NOMO-1 treated with DMSO at 0.1 percent for 48 hours (cell line): ENCODE results near the gene PLEKHM2.

Experiments
- DNase-seq: peaks from one replicate; lab custom pipeline; 2025; ENCODE audit not compliant: unreplicated experiment; lab: John Stamatoyannopoulos, UW

Gene PLEKHM2

DNA sequence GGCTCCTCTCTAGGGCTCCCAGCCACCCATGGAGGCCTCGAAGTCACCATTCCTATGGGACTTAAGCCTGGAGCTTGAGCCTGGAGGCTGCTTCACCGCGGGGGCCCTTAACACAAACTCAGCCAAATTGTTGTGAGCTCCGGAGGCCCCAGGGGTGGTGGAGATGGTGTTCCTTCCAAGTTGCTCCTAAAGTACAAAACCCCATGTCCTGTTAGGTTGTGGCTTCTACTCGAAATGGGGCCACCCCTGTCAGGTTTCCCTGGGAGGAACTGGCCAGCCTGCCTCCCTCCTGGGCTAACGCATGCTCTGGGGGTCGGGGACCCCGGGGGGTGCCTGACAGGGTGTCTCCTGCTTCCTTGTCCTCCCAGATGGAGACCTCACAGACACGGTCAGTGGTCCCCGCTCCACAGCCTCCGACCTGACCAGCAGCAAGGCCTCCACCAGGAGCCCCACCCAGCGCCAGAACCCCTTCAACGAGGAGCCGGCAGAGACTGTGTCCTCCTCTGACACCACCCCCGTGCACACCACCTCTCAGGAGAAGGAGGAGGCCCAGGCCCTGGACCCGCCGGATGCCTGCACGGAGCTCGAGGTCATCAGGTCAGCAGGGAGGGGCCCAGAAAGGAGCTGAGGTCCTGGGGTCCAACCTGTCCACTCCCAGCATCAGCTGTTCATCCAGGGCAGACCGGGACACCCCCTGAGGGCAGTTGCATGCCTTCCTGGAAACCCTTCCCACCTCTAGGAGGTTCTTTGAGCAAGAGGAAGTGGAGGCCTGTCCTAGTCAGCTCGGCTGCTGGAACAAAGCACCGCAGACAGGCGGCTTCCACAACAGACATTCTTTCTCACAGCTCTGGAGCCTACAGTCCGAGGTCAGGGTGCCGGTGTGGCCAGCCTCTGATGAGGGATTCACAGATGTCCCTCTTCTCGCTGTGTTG, 41.1 kb downstream of the PLEKHM2 start:
- no peak for DNase-seq

DNA sequence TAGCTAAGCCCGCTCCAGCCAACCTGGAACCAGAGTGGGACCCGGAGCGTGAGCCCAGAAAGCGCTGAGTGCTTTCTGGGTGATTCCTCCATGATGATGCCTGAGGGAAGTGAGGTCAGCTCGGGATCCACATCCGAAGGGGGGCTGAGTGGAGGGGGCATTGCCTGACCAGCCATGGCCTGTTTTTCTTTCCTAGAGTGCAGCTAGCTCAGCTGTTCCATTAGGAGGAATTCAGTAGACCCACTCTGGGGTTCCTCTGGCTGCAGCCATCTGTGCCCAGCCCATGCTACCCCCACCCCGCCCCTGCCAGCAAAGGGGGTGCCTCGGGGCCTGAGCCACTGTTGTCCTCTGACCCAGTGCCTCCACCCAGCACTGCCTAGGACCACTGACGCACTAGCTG, 42.4 kb downstream of the PLEKHM2 start:
- DNase-seq = no peak

DNA sequence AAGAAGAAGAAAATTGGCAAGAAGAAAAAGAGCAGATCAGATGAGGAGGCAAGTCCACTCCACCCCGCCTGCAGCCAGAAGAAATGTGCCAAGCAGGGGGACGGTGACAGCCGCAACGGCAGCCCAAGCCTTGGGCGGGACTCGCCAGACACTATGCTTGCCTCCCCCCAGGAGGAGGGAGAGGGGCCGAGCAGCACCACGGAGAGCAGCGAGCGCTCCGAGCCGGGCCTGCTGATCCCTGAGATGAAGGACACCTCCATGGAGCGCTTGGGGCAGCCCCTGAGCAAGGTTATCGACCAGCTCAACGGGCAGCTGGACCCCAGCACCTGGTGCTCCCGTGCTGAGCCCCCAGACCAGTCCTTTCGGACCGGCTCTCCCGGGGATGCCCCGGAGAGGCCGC, 42.9 kb downstream of the PLEKHM2 start:
- no peak for DNase-seq

DNA sequence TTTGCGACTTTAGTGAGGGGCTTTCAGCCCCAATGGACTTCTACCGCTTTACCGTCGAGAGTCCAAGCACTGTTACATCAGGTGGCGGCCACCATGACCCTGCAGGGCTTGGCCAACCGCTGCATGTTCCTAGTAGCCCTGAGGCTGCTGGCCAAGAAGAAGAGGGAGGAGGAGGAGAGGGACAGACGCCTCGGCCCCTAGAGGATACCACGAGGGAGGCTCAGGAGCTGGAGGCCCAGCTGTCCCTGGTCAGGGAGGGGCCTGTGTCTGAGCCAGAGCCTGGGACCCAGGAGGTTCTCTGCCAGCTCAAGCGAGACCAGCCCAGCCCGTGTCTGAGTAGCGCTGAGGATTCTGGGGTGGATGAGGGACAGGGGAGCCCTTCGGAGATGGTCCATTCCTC, 43.3 kb downstream of the PLEKHM2 start:
- no peak for DNase-seq

DNA sequence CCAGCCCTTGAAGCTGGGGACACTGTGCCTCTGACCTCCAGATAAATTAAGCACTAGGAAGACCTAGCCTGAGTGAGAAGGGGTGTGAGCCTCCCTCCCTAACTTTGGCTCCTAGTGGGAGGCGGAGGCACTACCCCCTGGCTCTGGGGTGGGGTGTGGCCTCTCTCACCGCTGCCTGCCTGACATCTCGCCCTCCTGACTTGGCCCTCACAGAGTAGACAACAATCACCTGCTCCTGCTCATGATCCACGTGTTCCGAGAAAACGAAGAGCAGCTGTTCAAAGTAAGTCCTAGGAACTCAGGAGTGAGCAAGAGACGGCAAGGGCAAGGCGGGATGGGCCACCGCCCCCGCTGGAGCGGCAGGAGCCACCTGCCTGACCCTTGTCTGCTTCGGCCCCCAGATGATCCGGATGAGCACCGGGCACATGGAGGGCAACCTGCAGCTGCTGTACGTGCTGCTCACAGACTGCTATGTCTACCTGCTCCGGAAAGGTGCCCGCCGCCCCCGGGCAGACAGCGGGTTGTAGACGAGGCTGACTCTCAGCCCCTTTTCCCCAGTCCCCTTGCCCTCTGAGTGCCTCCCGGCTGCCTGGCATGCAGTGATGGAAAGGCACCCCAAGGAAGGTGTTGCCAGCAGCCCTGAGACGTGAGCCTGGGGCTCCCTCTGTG, 43.9 kb downstream of the PLEKHM2 start:
- DNase-seq = no peak

DNA sequence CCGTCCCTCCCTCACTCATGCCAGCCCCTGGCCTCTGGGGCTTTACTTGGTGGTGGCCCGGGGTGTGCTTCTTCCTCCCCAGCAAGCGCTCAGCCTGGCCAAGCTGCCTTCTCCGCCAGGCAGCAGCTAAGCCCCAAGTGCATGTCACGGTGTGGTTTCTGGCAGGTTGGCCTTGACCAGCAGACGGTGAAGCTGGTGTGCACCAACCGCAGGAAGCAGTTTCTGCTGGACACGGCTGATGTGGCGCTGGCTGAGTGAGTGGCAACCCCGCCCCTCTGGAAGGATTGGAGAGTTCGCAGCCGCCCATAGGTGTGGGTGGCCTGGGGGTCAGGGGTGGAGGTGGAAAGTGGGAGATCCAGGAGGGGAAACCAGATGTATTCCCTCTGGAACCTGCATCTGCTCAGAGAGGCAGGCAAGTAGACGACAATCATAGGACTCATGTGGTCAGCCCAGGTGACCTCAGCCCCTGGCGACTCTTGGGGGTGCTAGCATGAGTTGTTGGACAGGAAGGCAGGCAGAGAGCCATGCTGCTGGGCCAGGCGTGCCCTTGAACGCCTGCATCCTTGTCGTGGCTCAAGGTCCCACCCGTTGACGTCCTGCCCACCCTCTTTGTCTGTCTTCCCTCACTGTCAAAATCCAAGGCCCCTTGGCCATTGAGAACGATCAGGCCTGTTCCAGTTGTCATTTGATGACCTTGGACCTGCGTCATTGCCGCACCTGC, 45.0 kb downstream of the PLEKHM2 start:
- DNase-seq = no peak

DNA sequence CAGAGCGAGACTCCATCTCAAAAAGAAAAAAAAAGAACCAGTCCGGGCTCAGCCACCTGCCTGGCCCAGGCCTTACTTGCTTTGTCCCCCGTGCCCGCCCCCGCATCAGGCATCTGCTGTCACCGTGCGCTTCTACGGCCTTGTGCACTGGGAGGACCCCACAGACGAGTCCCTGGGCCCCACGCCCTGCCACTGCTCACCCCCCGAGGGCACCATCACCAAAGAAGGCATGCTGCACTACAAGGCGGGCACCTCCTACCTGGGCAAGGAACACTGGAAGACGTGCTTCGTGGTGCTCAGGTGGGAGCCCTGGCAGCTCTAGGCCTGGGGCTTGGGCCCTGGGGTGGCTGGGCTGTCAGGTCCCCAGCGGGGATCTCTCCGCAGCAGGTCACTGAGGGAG, 46.3 kb downstream of the PLEKHM2 start:
- DNase-seq = no peak

DNA sequence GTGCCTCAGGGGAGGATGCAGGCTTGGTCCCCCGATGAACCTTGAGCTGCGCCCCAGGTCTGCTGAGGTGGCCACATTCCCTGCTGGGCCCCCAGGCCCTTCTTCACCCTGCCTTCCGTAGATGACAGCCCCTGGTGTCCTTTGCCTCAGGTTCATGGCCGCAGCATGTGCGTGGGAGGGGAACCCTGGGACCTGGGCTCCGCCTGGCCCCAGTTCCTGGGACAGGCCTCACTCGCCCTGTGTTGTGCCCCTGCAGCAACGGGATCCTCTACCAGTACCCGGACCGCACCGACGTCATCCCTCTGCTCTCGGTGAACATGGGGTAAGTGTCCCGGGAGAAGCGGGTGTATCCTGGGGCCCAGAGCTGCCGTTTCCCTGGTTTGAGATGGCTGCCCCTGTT, 46.8 kb downstream of the PLEKHM2 start:
- no peak for DNase-seq

DNA sequence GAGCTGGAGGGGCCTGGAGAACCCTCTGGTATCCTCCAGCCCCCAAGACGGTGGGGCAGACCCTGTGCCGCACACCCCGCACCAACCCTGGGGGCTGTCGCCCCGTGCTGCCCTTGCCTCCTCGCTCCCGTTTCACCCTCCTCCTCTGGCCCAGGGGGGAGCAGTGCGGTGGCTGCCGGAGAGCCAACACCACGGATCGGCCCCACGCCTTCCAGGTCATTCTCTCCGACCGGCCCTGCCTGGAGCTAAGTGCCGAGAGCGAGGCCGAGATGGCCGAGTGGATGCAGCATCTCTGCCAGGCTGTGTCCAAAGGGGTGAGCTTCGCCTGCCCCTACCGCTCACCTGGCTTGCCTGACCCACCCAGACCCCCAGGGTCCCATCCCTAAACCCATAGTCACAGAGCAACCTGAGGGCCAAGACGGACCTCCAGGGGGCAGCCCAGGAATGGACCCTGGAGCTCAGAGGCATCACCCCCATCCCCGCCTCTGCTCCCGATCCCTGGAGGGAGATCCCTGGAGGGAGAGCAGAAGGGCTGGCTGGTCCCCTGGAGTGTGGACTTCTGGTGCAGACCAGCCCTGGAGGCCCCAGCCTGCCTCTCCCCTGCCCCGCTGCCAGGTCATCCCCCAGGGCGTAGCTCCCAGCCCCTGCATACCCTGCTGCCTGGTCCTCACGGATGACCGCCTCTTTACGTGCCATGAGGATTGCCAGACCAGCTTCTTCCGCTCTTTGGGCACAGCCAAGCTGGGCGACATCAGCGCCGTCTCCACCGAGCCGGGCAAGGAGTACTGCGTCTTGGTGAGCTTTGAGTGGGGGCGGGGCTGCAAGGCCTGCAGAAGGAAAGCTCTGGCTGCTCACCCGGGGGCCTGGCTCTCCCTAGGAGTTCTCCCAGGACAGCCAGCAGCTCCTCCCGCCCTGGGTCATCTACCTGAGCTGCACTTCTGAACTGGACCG, 47.9 kb downstream of the PLEKHM2 start:
- no peak for DNase-seq

DNA sequence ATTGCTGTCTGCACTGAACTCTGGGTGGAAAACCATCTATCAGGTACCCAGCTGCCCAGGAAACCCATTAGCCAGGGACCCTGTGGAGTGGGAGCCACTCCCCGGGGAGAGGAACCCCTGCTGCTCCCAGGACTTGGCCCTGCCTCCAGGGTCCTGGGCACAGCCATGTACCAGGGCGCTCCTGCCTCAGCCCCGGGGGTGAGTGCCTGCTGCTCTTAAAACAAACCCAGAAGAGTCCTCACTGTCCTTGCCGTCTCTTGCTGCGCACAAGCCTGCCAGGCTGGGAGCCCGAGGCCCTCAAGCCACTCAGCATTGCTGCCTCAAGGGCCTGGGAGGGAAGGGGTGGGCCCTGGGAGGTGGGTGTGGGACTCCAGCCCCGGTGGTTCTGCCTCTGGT, 48.6 kb downstream of the PLEKHM2 start:
- no peak for DNase-seq

DNA sequence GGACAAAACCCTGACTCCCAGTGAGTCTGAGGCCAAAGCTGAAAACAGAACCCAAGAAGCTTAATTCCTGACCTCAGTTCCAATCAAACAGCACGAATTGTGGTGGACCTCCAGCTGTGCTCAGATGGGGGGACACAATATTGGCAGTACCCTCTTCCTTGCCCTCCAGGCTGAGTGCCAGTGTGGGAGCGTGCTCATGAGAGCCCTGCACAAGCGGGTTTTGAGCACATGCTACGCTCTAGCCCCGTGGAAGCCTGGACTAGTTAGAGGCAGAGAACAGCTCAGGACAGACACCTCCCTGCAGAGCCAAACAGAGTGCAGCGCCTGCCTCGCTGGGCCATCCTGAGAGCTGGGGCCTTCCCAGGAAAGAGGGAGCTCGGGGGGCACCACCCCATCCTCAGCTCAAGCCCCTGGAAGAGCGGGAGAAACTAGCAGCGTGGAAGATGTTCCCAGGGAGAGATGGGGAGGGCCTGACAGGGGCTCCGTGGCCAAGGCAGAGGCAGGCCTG, 49.2 kb downstream of the PLEKHM2 start:
- DNase-seq = no peak

DNA sequence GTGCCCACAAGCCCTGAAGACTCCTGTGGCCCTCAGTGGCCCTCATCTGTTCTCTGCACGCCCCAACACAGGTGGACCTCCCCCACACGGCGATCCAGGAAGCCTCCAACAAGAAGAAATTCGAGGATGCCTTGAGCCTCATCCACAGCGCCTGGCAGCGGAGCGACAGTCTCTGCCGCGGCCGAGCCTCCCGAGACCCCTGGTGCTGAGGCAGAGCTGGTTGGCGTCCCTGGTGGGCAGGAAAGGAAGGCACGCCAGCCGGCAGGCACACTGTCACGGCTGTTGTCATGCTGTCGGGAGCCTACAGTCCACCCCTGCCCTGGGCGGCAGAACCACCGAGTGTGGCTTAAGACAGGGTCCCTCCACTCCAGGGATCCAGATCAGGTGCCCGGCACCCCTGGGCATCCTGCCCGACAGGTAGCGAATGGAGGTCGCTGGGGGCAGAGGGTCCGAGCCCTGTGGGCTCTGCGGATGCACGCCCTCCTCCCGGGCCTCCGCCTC, 49.7 kb downstream of the PLEKHM2 start:
- DNase-seq = no peak

DNA sequence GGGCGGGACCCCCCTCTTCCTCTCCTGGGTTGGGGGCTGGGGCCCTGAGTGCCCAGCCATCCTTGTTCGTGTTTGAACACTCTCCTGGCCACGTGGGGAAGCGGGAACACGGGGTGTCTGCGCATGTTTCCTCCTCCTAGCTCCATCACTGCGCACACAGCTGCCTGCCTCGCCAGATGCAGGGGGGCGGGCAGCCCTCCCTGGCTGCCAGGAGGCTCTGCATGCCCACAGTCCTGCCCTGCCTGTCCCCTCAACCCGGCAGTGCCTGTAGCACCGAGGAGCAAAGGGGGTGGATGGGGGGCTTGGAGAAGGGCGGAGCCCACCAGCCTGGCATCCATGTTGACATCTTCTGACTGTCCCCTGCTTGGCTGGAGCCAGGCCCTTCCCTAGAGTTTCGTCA, 50.2 kb downstream of the PLEKHM2 start:
- DNase-seq = no peak

DNA sequence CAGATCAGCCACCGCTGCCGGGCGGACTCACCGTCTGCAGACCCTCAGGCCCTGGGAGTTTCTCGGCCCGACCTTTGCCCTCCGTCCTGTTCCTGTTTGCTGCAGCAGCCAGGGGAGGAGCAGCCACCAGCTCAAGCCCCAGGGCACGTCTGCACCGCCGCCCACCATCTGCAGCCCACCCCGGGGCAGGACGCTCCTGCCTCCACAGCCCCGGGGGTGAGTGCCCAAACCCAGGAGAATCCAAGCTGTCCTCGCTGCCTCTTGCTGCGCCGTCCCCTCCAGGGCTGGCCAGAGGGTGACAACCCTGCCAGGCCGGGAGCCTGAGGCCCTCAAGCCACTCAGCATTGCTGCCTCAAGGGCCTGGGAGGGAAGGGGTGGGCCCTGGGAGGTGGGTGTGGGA, 50.8 kb downstream of the PLEKHM2 start:
- no peak for DNase-seq

DNA sequence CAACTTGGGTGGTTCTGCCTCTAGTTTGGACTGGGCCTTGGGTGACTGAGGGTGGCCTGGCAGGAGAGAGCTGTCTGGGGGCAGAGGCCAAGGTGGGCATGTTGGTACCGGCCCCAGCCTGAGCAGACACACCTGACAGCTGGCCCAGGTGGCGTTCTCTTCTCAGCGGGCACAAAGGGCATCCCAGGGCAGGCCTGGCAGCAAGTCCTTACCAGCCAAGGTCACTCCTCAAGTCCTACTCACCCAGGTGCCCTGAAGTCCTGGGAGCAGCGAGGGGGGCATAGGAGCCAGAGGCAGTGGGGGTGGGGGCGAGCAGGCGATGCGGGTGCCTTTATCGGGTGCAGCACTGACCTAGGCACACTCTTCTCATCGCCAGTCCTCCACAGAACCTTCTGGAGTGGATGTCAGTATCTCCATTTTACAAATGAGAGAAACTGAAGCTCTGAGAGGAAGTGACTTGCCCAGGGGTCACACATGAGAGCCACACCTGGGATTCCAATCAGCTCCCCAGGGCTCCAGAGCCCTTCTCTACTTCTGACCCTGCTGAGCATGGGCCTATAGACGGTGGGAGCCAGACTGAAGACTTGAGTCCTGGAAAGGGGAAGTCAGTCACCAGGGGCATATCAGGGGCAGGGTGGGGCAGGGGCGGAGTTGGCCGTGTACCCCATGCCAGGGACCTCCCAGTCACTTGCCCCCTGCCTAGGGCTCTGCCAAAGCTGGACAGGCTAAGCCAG, 51.4 kb downstream of the PLEKHM2 start:
- no peak for DNase-seq

DNA sequence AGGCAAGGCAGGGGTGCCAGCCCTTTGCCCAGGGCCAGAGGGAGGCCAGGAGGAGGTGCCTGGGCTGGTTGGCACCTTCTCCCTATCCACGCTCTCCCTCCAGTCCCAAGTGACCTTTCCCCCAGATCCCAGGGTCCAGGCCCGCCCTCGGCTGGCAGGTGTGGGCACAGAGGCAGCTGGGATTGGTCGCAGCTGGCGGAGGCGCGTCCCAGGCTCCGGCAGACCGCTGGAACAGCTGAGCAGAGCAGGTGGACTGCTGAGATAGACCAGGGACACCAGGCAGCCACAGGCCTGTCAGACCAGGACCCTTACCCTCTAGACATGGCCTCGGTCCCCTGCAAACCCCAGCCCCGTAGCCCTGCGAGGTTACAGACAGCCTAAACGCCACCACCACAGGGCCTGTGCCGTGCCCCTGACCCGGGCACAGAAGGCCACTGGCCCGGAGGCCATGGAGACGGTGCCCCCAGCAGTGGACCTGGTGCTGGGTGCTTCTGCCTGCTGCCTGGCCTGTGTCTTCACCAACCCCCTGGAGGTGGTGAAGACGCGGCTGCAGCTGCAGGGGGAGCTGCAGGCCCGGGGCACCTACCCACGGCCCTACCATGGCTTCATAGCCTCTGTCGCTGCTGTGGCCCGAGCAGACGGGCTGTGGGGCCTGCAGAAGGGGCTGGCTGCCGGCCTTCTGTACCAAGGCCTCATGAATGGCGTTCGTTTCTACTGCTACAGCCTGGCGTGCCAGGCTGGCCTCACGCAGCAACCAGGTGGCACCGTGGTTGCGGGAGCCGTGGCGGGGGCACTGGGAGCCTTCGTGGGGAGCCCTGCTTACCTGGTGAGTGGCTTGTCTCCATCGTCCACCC, 52.1 kb downstream of the PLEKHM2 start, which contains the start of gene SLC25A34:
TSS of gene SLC25A34 (plus strand) at position 221 of the 854 bp plus-strand sequence. CDS start at position 449, 228 bp downstream.
- DNase-seq = no peak

DNA sequence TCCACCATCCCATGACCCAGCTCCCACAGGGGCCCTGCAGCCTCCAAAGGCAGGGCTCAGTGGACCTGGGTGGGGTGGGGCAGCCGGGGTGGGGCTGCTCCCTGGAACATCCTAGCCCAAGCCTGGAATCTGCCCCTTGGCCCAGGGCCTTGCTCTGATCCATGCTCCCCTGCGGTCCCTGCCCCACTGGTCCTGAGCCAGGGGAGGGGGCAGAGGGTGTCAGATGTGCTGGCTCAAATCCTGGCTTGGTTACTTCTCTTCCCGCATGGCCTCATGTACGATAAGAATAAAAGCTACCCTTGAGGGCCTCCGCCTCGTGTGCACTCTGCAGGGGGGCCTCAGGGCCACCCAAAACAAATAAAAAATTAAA, 52.8 kb downstream of the PLEKHM2 start:
- no peak for DNase-seq
